Epithelial cell of esophagus (primary cell): ENCODE results near the gene ZSWIM1.
"Not testable (repeated sequence)": the region's sequence is repeated elsewhere in the genome, so short reads cannot be mapped to it uniquely, and the experiment has no call there.

Experiments
- DNase-seq: peaks from one replicate; pipeline ENCODE4 v3.0.0; 2010; ENCODE audit warnings: low read depth
- H3K4me3 ChIP-seq: 2 replicates; pipeline ENCODE4 v1.5.1; 2011; ENCODE audit warnings: mild to moderate bottlenecking, low read length, control low read depth
- CTCF ChIP-seq: IDR thresholded peaks from 2 replicates; pipeline ENCODE4 v1.5.1; 2011; ENCODE audit warnings: low read depth, mild to moderate bottlenecking, low read length, control low read depth, inconsistent platforms; ENCODE audit not compliant: insufficient read depth; ENCODE audit errors: missing control alignments

ZSWIM1 gene

GRCh38 chr20:45924391-45925261 lies 43.6 kb downstream of the ZSWIM1 start:
- DNase-seq = no peak
- no peak overlapping the region for H3K4me3 ChIP-seq
- TF ChIP-seq CTCF = no peak

GRCh38 chr20:45925821-45926506 lies 44.9 kb downstream of the ZSWIM1 start:
- no peak for TF ChIP-seq CTCF
- no peak overlapping the region for H3K4me3 ChIP-seq
- no peak for DNase-seq

GRCh38 chr20:45926731-45927070 lies 45.7 kb downstream of the ZSWIM1 start:
- no peak for DNase-seq
- no peak overlapping the region for H3K4me3 ChIP-seq
- TF ChIP-seq CTCF = no peak

GRCh38 chr20:45927071-45927878 lies 46.2 kb downstream of the ZSWIM1 start:
- no peak overlapping the region for H3K4me3 ChIP-seq
- no peak for DNase-seq
- TF ChIP-seq CTCF = no peak

- not testable (repeated sequence) for H3K4me3 ChIP-seq, DNase-seq
Observed at GRCh38 chr20:45931680-45932079, 50.7 kb downstream of the ZSWIM1 start.

- peak; percentile 52 for TF ChIP-seq CTCF
- H3K4me3 ChIP-seq = peak overlapping the region; percentile 92
- DNase-seq = peak; percentile 79
Observed at GRCh38 chr20:45933266-45934045, 52.4 kb downstream of the ZSWIM1 start.
